ENCODE data around the gene ORC2.
"Not testable (repeated sequence)": the region's sequence is repeated elsewhere in the genome, so short reads cannot be mapped to it uniquely, and the experiment has no call there.

The ORC2 gene

DNA sequence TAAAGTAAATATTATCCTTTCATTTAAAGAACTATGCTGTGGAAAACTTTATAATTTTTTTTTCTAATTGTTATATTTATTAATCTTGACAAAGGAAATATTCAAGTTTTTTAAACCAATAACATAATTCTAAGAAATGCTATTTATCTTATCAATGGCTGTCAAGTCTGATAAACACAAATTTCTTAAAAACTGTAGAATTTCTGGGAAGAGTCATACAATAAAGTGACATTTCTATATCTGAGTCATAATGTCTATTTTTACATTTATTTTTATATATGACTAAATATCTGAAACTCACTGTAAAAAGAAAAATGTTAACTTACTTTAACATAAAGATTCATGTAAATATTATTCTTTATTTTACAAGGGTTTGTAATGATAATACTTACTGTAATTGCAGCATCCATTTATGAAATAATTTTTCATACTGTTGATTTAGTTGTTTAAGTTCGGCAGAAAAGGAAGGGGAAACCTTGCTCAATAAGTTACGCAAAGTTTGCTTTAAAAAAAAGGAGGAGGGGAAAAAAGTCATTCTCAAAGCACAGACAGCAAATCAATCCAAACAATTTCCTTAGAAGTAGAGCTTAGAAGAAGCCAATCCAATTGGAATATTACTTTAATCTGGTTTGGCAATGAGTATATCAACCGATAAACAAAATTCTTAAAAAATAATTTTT is 32.4 kb downstream of the ORC2 start:
- no peak for DNase-seq

DNA sequence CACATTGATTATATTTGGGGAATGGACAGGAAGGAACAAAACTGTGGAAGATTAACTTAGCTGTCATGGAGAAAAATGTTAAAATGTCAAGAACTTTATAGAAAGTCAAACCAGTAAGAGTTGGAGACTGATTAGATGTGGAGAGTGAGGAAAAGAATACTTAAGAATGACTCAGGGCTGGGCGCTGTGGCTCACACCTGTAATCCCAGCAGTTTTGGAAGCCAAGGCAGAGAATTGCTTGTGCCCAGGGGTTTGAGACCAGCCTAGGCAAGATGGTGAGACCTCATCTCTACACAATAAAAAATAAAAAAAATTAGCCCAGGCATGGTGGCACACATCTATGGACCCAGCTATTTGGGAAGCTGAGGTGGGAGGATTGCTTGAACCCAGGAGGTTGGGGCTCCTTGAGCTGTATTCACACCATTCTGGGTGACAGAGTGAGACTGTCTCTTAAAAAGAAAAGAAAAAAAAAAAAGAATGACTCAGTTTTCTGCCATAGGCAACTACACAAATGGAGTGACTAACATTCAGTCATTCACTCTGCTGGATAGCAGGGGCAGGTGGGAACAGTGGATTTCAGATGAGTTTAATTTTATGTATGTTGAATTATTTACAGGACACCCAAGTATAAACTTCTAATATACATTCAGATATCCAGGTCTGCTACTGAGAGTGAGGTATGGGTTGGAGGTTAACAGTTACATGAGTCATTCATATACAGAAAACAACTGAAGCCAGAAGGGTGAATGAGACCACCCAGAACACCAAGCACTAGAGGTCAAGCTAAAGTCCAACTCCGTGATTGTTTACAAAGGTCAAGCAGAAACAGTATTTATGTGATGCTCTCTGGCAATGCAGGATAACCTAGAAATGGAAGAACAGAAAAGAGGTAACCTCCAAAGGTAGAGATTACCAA is 33.9 kb downstream of the ORC2 start:
- no peak for DNase-seq

- DNase-seq, result no peak
Measured at GRCh38 chr2:200922439-200922838, 41.0 kb downstream of the ORC2 start.

GRCh38 chr2:200913654-200914053 is 49.8 kb downstream of the ORC2 start:
- no peak for DNase-seq

- no peak for DNase-seq
Measured at GRCh38 chr2:200909958-200910357, 53.5 kb downstream of the ORC2 start.

- DNase-seq, result no peak
Measured at GRCh38 chr2:200905618-200906296, 57.7 kb downstream of the ORC2 start.

GRCh38 chr2:200901459-200902072 is 61.9 kb downstream of the ORC2 start:
- DNase-seq, result peak; percentile 79

GRCh38 chr2:200899482-200899881 is 64.0 kb downstream of the ORC2 start:
- no peak for DNase-seq

DNA sequence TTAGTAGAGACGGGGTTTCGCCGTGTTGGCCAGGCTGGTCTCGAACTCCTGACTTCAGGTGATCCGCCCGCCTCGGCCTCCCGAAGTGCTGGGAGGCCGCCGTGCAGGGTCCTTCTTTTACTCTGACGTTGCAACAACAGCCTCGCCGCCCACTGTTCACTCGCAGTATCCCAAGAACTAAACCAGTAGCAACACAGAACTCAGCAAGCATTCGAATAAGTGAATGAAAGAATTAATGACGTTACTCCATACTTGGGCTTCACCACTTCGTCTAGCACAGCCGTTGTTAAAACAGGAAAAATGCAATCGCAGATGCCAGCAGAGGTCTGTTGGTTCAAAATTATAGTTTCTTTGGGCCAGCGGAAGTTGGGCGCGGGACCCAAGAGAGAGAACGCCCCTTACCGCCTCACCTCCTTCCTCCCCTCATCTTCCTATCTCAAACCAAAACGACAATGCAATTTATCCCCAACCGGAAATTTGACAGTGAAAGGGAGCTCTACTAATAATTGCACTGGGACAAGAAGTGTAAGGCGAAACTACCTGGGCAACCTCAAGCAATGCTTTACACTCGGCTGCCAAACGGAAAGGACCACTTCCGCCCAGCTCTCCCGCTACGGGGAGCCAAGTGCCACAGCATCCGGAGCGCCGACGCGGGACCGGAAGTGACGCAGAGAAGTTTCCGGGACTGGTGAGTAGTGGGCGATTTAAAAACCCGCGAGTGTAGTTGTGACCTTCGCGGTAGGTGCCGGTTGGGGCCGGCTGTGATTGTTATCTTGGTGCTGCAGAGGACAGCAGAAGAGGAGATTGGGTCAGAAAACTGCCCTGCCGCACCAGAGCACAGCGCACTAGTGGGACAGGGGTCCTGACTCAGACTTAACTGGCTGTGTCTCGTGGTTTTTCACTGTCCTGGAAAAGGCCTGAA is 74.5 kb downstream of the ORC2 start, which contains the start of the genes NIF3L1 and PPIL3:
Gene NIF3L1, plus strand, starts transcription at position 668 of the 922 bp plus-strand sequence. CDS start 2,573 bp downstream, outside the sequence.
Gene PPIL3, minus strand, starts transcription at position 374 of the 922 bp plus-strand sequence. CDS start 1,462 bp downstream, outside the sequence.
- peak; percentile 95 for DNase-seq

DNA sequence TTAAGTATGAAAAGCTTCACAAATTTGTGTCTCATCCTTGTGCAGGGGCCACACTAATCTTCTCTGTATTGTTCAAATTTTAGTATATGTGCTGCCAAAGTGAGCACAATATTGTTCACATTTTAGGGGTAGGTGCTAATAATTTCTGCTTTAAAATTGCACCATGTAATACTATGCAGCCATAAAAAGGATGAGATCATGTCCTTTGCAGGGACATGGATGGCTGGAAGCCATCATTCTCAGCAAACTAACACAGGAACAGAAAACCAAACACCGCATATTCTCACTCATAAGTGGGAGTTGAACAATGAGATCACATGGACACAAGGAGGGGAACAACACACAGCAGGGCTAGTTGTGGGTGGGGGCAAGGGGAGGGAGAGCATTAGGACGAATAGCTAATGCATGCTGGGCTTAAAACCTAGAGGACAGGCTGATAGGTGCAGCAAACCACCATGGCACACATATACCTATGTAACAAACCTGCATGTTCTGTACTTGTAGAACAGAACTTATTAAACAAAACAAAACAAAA is 81.7 kb downstream of the ORC2 start:
- DNase-seq, result not testable (repeated sequence)

DNA sequence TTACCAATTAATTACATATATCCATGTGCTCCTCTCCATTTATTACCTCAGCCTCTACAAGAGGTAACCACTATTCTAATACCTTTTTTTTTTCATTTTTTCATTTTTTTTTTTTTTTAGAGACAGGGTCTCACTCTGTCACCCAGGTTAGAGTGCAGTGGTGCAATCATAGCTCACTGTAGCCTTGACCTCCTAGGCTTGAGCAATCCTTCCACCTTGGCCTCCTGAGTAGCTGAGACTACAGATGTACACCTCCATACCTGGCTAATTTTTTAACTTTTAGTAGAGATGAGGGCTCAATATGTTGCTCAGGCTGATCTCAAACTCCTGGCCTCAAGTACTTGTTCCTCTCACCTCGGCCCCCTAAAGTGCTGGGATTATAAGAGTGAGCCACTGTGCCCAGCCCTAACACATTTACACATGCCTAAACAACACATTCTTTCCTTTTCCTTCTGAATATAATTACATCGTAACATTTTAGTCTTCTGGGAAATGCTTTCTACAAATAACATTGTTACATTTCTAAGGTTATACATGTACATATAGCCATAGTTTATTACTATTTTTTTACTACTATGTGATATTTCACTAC is 85.1 kb downstream of the ORC2 start:
- DNase-seq, result no peak

DNA sequence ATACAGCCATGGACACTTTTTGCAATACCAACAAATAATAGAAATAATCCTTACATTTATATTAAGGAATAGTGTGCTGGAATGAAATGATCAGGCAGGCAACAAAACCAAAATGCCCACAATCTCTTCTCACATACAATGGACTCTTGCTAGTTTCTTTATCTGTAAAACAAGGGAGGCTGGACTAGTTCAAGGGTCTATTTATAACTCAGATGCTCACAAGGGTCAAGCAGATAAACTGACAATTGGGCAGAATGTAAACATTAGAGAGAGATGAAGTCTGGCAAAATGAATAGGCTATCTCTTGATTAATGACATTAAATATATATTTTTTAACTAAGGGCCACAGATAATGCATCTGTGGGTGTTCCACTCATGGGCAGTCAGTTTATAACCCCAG is 86.0 kb downstream of the ORC2 start:
- DNase-seq, result no peak

- DNase-seq, result no peak
Measured at GRCh38 chr2:200873560-200873959, 89.9 kb downstream of the ORC2 start.

DNA sequence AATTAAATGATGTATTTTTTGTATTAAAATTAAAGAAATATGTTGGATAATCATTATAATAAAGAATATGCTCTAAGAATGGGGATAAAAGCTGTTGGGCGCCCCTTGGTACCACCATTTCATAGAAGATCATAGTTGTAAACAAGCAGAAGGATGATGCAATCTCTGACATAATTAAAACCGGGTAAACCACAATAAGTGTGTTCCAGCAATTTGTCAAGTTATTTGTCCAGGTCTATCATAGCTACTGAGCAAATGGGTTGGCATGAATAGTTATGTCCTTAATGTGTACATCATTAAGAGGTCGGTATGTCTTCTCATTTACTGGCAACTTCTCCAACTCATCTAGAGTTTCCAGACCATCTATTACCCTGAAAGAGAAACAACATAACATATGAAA is 92.3 kb downstream of the ORC2 start:
- DNase-seq, result no peak

- DNase-seq, result no peak
Measured at GRCh38 chr2:200869014-200869413, 94.4 kb downstream of the ORC2 start.

- DNase-seq, result peak; percentile 64
Measured at GRCh38 chr2:200864176-200865034, 99.1 kb downstream of the ORC2 start, which contains the start of gene CLK1. Gene CLK1, minus strand, starts transcription at chr2:200864658. Its CDS starts 2,796 bp downstream, at chr2:200861862.

DNA sequence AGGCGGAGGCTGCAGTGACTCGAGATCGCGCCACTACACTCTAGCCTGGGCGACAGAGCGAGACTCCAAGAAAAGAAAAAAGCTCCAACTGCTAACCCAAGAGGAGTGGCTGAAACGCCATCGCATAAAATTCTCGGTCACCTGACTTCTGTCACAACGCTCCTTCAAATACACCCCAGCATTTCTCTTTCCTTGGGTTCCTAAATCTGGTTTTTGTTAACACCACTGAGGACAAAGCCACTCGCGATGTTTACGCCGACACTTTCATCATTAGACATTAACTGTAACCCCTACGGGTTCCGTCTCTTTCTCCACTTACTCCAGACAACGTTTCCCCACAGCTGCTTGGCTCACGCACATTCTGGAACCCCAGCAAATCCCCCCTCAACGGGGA is 99.7 kb downstream of the ORC2 start:
- no peak for DNase-seq

GRCh38 chr2:200862532-200863000 is 100.9 kb downstream of the ORC2 start:
- DNase-seq, result no peak

- no peak for DNase-seq
Measured at GRCh38 chr2:200861617-200862155, 101.8 kb downstream of the ORC2 start.
